Ovary (tissue), 9 donors: ENCODE data around the gene GEMIN2. TPM values are rescaled to one million over a fixed set of nuclear protein-coding genes. Genes with fewer than 3 reads are reported as not detected.

Experiments used
- DNase-seq, 5 donors: peaks; one replicate each; pipeline ENCODE4 v3.0.0-alpha.2; 2019 to 2020
- H3K27ac ChIP-seq, 2 donors: fragments of 200-600 bp; one replicate each; pipeline versions ENCODE4 v1.5.1 to v1.8.0; 2019 to 2022
- H3K27me3 ChIP-seq: fragments of 200-600 bp; one replicate; pipeline ENCODE4 v1.8.0; 2022
- H3K36me3 ChIP-seq: fragments of 200-600 bp; sonication (generic); one replicate; pipeline ENCODE4 v1.5.1; 2019
- H3K4me1 ChIP-seq: one replicate; pipeline ENCODE4 v1.8.1; 2013; ENCODE audit warnings: mild to moderate bottlenecking, moderate library complexity; ENCODE audit not compliant: insufficient read depth
- H3K4me3 ChIP-seq: fragments of 200-600 bp; sonication (generic); one replicate; pipeline ENCODE4 v1.5.1; 2017
- H3K9me3 ChIP-seq, 2 donors: fragments of 200-600 bp in 1 of 2; sonication (generic) in 1 of 2; one replicate each; pipeline versions ENCODE4 v1.5.1 to v1.8.1; 2013 to 2019; ENCODE audit warnings: mild to moderate bottlenecking in 1 of 2, moderate library complexity in 1 of 2
- EP300 ChIP-seq: sonication (generic); formaldehyde crosslinking; IDR thresholded peaks from one replicate; pipeline ENCODE4 v1.6.1; 2017; ENCODE audit warnings: antibody characterized with exemption
- POLR2A ChIP-seq: fragments of 450-650 bp; IDR thresholded peaks from one replicate; pipeline ENCODE4 v1.6.1; 2017; ENCODE audit warnings: antibody characterized with exemption, mild to moderate bottlenecking, moderate library complexity
- WGBS, 3 donors: extraction: QIAGEN DNeasy Blood & Tissue Kit in 1 of 3; methylation state at CpG; one replicate each; pipeline versions ENCODE4 v1.1.5 to v1.1.7; 2013 to 2017; 5-methylcytosine and 5-hydroxymethylcytosine counted together
- intact Hi-C, 4 donors: fragments of 100-400 bp; cut with DNase I; formaldehyde crosslinking; loops; one replicate each; pipeline versions ENCODE4 v1.11.0 to v1.15.1; 2022 to 2023
- polyA plus RNA-seq, 2 donors: library from polyadenylated mRNA; stranded (reverse); fragments of 200-250 nt in 1 of 2; fragments of 350-450 nt in 1 of 2; fragmentation: Illumina TruSeq in 1 of 2; extraction: RNeasy Lipid Tissue Mini Kit (QIAGEN cat#74804) in 1 of 2; gene quantifications; one replicate each; pipeline ENCODE4 v1.2.3, GENCODE V29; 2013 to 2014
- total RNA-seq, 7 donors: library from RNA; depleted of rRNA in 2 of 7; stranded (reverse); fragments of >200 nt in 2 of 7; fragmentation: NEBNext Ultra II Directional in 3 of 7; extraction: Animal tissue kit (Norgen Biotek cat#: 25700) in 3 of 7; gene quantifications; one replicate each; pipeline versions ENCODE4 v1.1.0 to v1.2.4, GENCODE V29; 2016 to 2023
- TF ChIP-seq, protein P1 (sequence below), 3 donors: fragments of 450-650 bp in 2 of 3; fragments of 200-600 bp in 1 of 3; IDR thresholded peaks; one replicate each; pipeline versions ENCODE4 v1.5.1 to v1.8.0; 2016 to 2022; ENCODE audit warnings: antibody characterized with exemption in 3 of 3, mild to moderate bottlenecking in 1 of 3
- donor health status: DM: no; HTN: no; CAD: no; lungs with moderate emphysema.
- donor health status: DM: no; HTN: no; CAD: no.
- donor health status: Bipolar disorder and iron deficiency.
- donor health status: DM: yes; HTN: yes; CAD: no.
- donor health status: DM: no; HTN: no; CAD: no.
- donor health status: DM: yes; HTN: yes; CAD: no.

Gene GEMIN2
- total and polyA plus RNA-seq, 9 donors = 8.2 to 19.8 (median 13.1) TPM

- Histone ChIP-seq H3K9me3 (no peaks in the 10 kb centered on the region), H3K4me1 (no peaks in the 10 kb centered on the region), H3K27ac (no peak overlapping the region), H3K4me3 (no peak overlapping the region), H3K27me3 (no peaks in the 10 kb centered on the region), H3K36me3 (no peaks in the 10 kb centered on the region)
- intact Hi-C loops = loop anchor here in 2 of 4 donors (5.0 to 10.0 kb wide), 2 partner anchors 88 to 95 kb away; no protein-coding TSS in a partner anchor
- no peak for DNase-seq
- TF ChIP-seq, protein P1, sequence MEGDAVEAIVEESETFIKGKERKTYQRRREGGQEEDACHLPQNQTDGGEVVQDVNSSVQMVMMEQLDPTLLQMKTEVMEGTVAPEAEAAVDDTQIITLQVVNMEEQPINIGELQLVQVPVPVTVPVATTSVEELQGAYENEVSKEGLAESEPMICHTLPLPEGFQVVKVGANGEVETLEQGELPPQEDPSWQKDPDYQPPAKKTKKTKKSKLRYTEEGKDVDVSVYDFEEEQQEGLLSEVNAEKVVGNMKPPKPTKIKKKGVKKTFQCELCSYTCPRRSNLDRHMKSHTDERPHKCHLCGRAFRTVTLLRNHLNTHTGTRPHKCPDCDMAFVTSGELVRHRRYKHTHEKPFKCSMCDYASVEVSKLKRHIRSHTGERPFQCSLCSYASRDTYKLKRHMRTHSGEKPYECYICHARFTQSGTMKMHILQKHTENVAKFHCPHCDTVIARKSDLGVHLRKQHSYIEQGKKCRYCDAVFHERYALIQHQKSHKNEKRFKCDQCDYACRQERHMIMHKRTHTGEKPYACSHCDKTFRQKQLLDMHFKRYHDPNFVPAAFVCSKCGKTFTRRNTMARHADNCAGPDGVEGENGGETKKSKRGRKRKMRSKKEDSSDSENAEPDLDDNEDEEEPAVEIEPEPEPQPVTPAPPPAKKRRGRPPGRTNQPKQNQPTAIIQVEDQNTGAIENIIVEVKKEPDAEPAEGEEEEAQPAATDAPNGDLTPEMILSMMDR (IDR thresholded peaks at IDR 0.05) = no peak
- TF ChIP-seq EP300 (no peak), POLR2A (no peak)
- 89 to 90% (median 90%) methylated on average over 9 of the region's 9 CpGs for WGBS, 3 donors
Observed at GRCh38 chr14:39177168-39177545, 63.0 kb downstream of the GEMIN2 start.

- no peaks in the 10 kb centered on the region for H3K9me3 ChIP-seq
- intact Hi-C loops = loop anchor here in 2 of 4 donors (5.0 to 10.0 kb wide), 2 partner anchors 86 to 93 kb away; no protein-coding TSS in a partner anchor
- DNase-seq = no peak
- H3K27me3 ChIP-seq = no peaks in the 10 kb centered on the region
- no peaks in the 10 kb centered on the region for H3K4me1 ChIP-seq
- WGBS, 3 donors = 94 to 97% (median 95%) methylated on average over 6 of the region's 6 CpGs
- TF ChIP-seq POLR2A (no peak), EP300 (no peak)
- TF ChIP-seq, protein P1 (IDR thresholded peaks at IDR 0.05) = no peak
- H3K36me3 ChIP-seq = no peaks in the 10 kb centered on the region
- H3K4me3 ChIP-seq = no peak overlapping the region
- no peak overlapping the region for H3K27ac ChIP-seq
Observed at GRCh38 chr14:39179042-39179441, 64.9 kb downstream of the GEMIN2 start.

DNA sequence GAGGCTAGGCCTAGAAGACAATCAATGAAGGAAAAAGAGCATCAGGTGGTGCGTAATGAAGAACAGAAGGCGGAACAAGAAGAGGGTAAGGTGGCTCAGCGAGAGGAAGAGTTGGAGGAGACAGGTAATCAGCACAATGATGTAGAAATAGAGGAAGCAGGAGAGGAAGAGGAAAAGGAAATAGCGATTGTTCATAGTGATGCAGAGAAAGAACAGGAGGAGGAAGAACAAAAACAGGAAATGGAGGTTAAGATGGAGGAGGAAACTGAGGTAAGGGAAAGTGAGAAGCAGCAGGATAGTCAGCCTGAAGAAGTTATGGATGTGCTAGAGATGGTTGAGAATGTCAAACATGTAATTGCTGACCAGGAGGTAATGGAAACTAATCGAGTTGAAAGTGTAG lies 66.4 kb downstream of the GEMIN2 start:
- Histone ChIP-seq H3K9me3 (no peaks in the 10 kb centered on the region), H3K36me3 (no peaks in the 10 kb centered on the region), H3K4me1 (no peaks in the 10 kb centered on the region), H3K27me3 (no peaks in the 10 kb centered on the region), H3K27ac (no peak overlapping the region), H3K4me3 (no peak overlapping the region)
- intact Hi-C loops = no loop called here
- DNase-seq = no peak
- WGBS, 3 donors = 89 to 90% (median 89%) methylated on average over 5 of the region's 5 CpGs
- no peak for TF ChIP-seq EP300
- TF ChIP-seq POLR2A = no peak
- TF ChIP-seq, protein P1 (IDR thresholded peaks at IDR 0.05) = no peak

DNA sequence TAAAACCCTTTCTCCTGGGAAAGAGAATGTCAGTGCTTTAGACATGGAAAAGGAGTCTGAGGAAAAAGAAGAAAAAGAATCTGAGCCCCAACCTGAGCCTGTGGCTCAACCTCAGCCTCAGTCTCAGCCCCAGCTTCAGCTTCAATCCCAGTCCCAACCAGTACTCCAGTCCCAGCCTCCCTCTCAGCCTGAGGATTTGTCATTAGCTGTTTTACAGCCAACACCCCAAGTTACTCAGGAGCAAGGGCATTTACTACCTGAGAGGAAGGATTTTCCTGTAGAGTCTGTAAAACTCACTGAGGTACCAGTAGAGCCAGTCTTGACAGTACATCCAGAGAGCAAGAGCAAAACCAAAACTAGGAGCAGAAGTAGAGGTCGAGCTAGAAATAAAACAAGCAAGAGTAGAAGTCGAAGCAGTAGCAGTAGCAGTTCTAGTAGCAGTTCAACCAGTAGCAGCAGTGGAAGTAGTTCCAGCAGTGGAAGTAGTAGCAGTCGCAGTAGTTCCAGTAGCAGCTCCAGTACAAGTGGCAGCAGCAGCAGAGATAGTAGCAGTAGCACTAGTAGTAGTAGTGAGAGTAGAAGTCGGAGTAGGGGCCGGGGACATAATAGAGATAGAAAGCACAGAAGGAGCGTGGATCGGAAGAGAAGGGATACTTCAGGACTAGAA lies 67.0 kb downstream of the GEMIN2 start:
- DNase-seq = no peak
- H3K27me3 ChIP-seq = no peaks in the 10 kb centered on the region
- H3K4me3 ChIP-seq = no peak overlapping the region
- 88 to 94% (median 91%) methylated on average over 7 of the region's 7 CpGs for WGBS, 3 donors
- no peaks in the 10 kb centered on the region for H3K4me1 ChIP-seq
- no peak overlapping the region for H3K27ac ChIP-seq
- H3K9me3 ChIP-seq = no peaks in the 10 kb centered on the region
- H3K36me3 ChIP-seq = no peaks in the 10 kb centered on the region
- intact Hi-C loops = no loop called here
- TF ChIP-seq EP300 (no peak), POLR2A (no peak)
- TF ChIP-seq, protein P1 (IDR thresholded peaks at IDR 0.05) = no peak
